ENCODE measurements around the gene SSTR4.

Gene SSTR4

DNA sequence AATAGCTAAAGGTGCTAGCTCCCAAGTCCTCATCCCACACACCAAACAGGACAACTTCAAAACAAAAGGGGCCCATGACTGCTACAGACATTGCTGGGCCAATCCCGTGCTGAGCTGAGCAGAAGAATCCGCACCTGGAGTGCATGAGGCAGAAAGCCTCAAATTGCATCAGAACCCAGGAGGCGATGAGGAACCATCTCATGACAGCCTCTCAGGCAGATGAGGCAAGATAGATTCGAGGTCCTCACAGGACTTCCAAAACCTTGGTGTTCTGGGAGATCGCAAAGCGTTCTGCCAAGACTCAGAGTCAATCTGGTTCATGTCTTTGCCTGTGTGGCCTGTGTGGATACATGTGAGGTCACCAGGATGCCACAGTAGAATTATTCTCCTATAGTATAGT is 32.8 kb upstream of the SSTR4 start:
- no peak overlapping the region for H2AFZ ChIP-seq (ENCODE audit: low read depth, low read length)
- H3K27me3 ChIP-seq (ENCODE audit: control insufficient read depth in 1 of 2, insufficient read depth in 1 of 2, low read length in 2 of 2), result no peaks in the 10 kb centered on the region
- H3K4me3 ChIP-seq (ENCODE audit: insufficient read depth in 1 of 2, low read depth in 1 of 2, low read length in 2 of 2), result no peak overlapping the region
- no peak overlapping the region for H4K91ac ChIP-seq (ENCODE audit: low read length)
- H2BK15ac ChIP-seq (ENCODE audit: low read depth, poor library complexity, severe bottlenecking), result no peak overlapping the region
- no peaks in the 10 kb centered on the region for H3K36me3 ChIP-seq (ENCODE audit: control insufficient read depth in 1 of 2, insufficient read depth in 2 of 2, low read depth in 1 of 2, low read length in 2 of 2)
- 81% methylated on average over 6 of the region's 6 CpGs for WGBS
- no peak overlapping the region for H3K23ac ChIP-seq (ENCODE audit: low read length in 2 of 2)
- H2BK120ac ChIP-seq (ENCODE audit: low read depth, low read length), result no peak overlapping the region
- H3K9me3 ChIP-seq (ENCODE audit: control insufficient read depth, low read length), result no peaks in the 10 kb centered on the region
- H3K27ac ChIP-seq (ENCODE audit: low read length, poor library complexity, severe bottlenecking), result no peak overlapping the region
- no peak overlapping the region for H2BK5ac ChIP-seq (ENCODE audit: low read depth, low read length, poor library complexity, severe bottlenecking)
- no peak overlapping the region for H3K4ac ChIP-seq (ENCODE audit: low read depth in 1 of 2, low read length in 2 of 2)
- H4K8ac ChIP-seq (ENCODE audit: low read length), result no peak overlapping the region
- no peak overlapping the region for H3K9ac ChIP-seq (ENCODE audit: low read length)
- no peaks in the 10 kb centered on the region for H3K79me1 ChIP-seq (replicated peaks; ENCODE audit: low read length, poor library complexity, severe bottlenecking)
- no peak overlapping the region for H2BK12ac ChIP-seq (ENCODE audit: low read length in 2 of 2)
- no peak overlapping the region for H3K18ac ChIP-seq (ENCODE audit: low read depth in 1 of 2, low read length in 2 of 2)
- no peaks in the 10 kb centered on the region for H3K4me1 ChIP-seq (ENCODE audit: control insufficient read depth, insufficient read depth, low read depth, low read length)
- H3K14ac ChIP-seq (ENCODE audit: low read length in 2 of 2), result no peak overlapping the region
- no peak overlapping the region for H3K4me2 ChIP-seq (ENCODE audit: low read length, poor library complexity, severe bottlenecking)
- H2AK5ac ChIP-seq (ENCODE audit: low read length, severe bottlenecking), result no peak overlapping the region
- DNase-seq, result no peak

DNA sequence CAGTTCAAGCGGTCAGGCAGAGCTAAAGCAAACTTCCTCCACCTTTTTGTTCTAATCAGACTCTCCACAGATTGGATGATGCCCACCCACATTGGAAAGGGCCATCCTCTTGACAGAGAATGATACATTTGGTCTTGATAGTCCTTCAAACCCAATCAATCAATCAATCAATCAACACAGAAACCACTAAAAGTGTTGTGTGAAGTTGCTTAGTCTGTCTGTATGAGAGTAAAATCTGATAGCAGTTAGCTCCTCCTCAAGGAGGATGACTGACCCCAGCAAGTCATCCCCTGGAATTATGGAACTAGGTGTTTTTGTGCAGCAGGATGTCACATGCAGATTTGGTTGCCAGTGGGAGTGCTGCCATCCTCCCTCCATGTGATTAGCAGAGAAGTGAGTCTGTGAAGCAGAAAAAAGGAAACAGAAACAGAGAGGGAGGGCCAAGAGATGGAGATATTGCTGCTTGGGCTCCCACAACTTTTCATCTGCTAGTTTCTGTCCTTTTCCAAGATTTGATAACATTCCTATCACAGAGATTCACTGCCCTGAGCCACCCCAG is 32.0 kb upstream of the SSTR4 start:
- H2AK5ac ChIP-seq (ENCODE audit: low read length, severe bottlenecking), result no peak overlapping the region
- DNase-seq, result no peak
- H3K18ac ChIP-seq (ENCODE audit: low read depth in 1 of 2, low read length in 2 of 2), result no peak overlapping the region
- no peak overlapping the region for H2BK5ac ChIP-seq (ENCODE audit: low read depth, low read length, poor library complexity, severe bottlenecking)
- H2BK120ac ChIP-seq (ENCODE audit: low read depth, low read length), result no peak overlapping the region
- no peak overlapping the region for H3K4me2 ChIP-seq (ENCODE audit: low read length, poor library complexity, severe bottlenecking)
- no peaks in the 10 kb centered on the region for H3K9me3 ChIP-seq (ENCODE audit: control insufficient read depth, low read length)
- no peak overlapping the region for H3K27ac ChIP-seq (ENCODE audit: low read length, poor library complexity, severe bottlenecking)
- H4K8ac ChIP-seq (ENCODE audit: low read length), result no peak overlapping the region
- no peak overlapping the region for H3K23ac ChIP-seq (ENCODE audit: low read length in 2 of 2)
- H3K79me1 ChIP-seq (replicated peaks; ENCODE audit: low read length, poor library complexity, severe bottlenecking), result no peaks in the 10 kb centered on the region
- H3K4me3 ChIP-seq (ENCODE audit: insufficient read depth in 1 of 2, low read depth in 1 of 2, low read length in 2 of 2), result no peak overlapping the region
- WGBS, result 88% methylated on average over 1 of the region's 1 CpG
- no peak overlapping the region for H3K14ac ChIP-seq (ENCODE audit: low read length in 2 of 2)
- H2BK15ac ChIP-seq (ENCODE audit: low read depth, poor library complexity, severe bottlenecking), result no peak overlapping the region
- H2AFZ ChIP-seq (ENCODE audit: low read depth, low read length), result no peak overlapping the region
- H2BK12ac ChIP-seq (ENCODE audit: low read length in 2 of 2), result no peak overlapping the region
- H3K36me3 ChIP-seq (ENCODE audit: control insufficient read depth in 1 of 2, insufficient read depth in 2 of 2, low read depth in 1 of 2, low read length in 2 of 2), result no peaks in the 10 kb centered on the region
- H3K27me3 ChIP-seq (ENCODE audit: control insufficient read depth in 1 of 2, insufficient read depth in 1 of 2, low read length in 2 of 2), result no peaks in the 10 kb centered on the region
- H4K91ac ChIP-seq (ENCODE audit: low read length), result no peak overlapping the region
- H3K9ac ChIP-seq (ENCODE audit: low read length), result no peak overlapping the region
- no peaks in the 10 kb centered on the region for H3K4me1 ChIP-seq (ENCODE audit: control insufficient read depth, insufficient read depth, low read depth, low read length)
- H3K4ac ChIP-seq (ENCODE audit: low read depth in 1 of 2, low read length in 2 of 2), result no peak overlapping the region

DNA sequence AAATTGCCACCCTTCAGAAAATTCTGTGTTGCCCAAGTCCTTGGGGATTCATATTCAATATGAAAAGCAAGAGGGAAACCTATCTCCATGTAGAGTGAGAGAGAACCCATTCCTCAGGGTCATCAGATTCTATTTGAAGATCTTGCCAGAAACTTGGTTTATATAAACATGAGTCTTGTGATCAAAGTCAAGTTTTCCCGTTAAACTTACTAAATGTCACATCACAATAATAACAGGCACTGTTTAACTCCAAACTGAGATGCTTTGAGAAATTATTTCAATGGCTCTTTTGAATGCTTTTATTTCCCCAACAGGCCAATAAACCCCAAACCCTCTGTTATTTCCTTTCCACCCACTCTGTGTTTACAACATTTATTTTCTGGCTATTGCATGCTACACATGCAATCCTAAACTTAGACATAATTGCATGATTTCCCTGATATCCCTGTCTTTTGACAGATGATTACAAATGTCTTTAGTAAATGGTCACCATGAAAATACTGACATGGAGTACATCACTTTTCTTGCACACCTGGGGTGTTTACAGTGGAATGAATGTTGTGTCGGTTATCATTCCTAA is 31.1 kb upstream of the SSTR4 start:
- Histone ChIP-seq H3K27ac (ENCODE audit: low read length, poor library complexity, severe bottlenecking) (no peak overlapping the region), H3K9ac (ENCODE audit: low read length) (no peak overlapping the region), H2BK5ac (ENCODE audit: low read depth, low read length, poor library complexity, severe bottlenecking) (no peak overlapping the region), H2AFZ (ENCODE audit: low read depth, low read length) (no peak overlapping the region), H2BK120ac (ENCODE audit: low read depth, low read length) (no peak overlapping the region), H3K14ac (ENCODE audit: low read length in 2 of 2) (no peak overlapping the region), H4K91ac (ENCODE audit: low read length) (no peak overlapping the region), H3K4me2 (ENCODE audit: low read length, poor library complexity, severe bottlenecking) (no peak overlapping the region), H3K4ac (ENCODE audit: low read depth in 1 of 2, low read length in 2 of 2) (no peak overlapping the region), H3K23ac (ENCODE audit: low read length in 2 of 2) (no peak overlapping the region), H3K27me3 (ENCODE audit: control insufficient read depth in 1 of 2, insufficient read depth in 1 of 2, low read length in 2 of 2) (no peaks in the 10 kb centered on the region), H4K8ac (ENCODE audit: low read length) (no peak overlapping the region), H3K4me3 (ENCODE audit: insufficient read depth in 1 of 2, low read depth in 1 of 2, low read length in 2 of 2) (no peak overlapping the region), H2AK5ac (ENCODE audit: low read length, severe bottlenecking) (no peak overlapping the region), H3K4me1 (ENCODE audit: control insufficient read depth, insufficient read depth, low read depth, low read length) (peaks cover 2% of the 10 kb centered on the region), H3K79me1 (replicated peaks; ENCODE audit: low read length, poor library complexity, severe bottlenecking) (no peaks in the 10 kb centered on the region), H3K18ac (ENCODE audit: low read depth in 1 of 2, low read length in 2 of 2) (no peak overlapping the region), H3K36me3 (ENCODE audit: control insufficient read depth in 1 of 2, insufficient read depth in 2 of 2, low read depth in 1 of 2, low read length in 2 of 2) (no peaks in the 10 kb centered on the region), H2BK12ac (ENCODE audit: low read length in 2 of 2) (no peak overlapping the region), H2BK15ac (ENCODE audit: low read depth, poor library complexity, severe bottlenecking) (no peak overlapping the region), H3K9me3 (ENCODE audit: control insufficient read depth, low read length) (no peaks in the 10 kb centered on the region)
- WGBS, result 75% methylated on average over 1 of the region's 2 CpGs
- DNase-seq, result no peak

DNA sequence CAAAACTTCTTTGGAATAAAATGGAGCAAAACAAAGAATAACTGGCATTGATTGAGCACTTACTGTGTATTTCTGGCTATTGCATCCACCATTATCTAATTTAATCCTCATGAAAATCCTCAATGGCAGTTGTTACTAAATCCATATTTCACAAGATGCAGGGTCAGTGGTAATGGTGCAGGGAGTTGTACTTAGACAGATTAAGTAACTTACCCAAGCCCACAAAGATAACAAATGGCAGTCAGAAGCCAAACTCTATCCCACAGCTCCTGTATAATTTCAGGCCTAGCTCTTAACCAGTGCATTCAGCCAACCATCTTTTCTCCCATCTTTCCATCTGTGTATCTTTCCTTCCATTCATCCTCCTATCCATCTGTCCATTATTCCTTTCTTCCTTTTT is 29.3 kb upstream of the SSTR4 start:
- Histone ChIP-seq H3K4me2 (ENCODE audit: low read length, poor library complexity, severe bottlenecking) (no peak overlapping the region), H2AK5ac (ENCODE audit: low read length, severe bottlenecking) (no peak overlapping the region), H3K4me1 (ENCODE audit: control insufficient read depth, insufficient read depth, low read depth, low read length) (peaks cover 2% of the 10 kb centered on the region), H2BK5ac (ENCODE audit: low read depth, low read length, poor library complexity, severe bottlenecking) (no peak overlapping the region), H3K79me1 (replicated peaks; ENCODE audit: low read length, poor library complexity, severe bottlenecking) (no peaks in the 10 kb centered on the region), H4K8ac (ENCODE audit: low read length) (no peak overlapping the region), H4K91ac (ENCODE audit: low read length) (no peak overlapping the region), H3K36me3 (ENCODE audit: control insufficient read depth in 1 of 2, insufficient read depth in 2 of 2, low read depth in 1 of 2, low read length in 2 of 2) (no peaks in the 10 kb centered on the region), H3K9me3 (ENCODE audit: control insufficient read depth, low read length) (no peaks in the 10 kb centered on the region), H3K27ac (ENCODE audit: low read length, poor library complexity, severe bottlenecking) (no peak overlapping the region), H2BK15ac (ENCODE audit: low read depth, poor library complexity, severe bottlenecking) (no peak overlapping the region), H3K18ac (ENCODE audit: low read depth in 1 of 2, low read length in 2 of 2) (no peak overlapping the region), H3K9ac (ENCODE audit: low read length) (no peak overlapping the region), H3K14ac (ENCODE audit: low read length in 2 of 2) (no peak overlapping the region), H3K27me3 (ENCODE audit: control insufficient read depth in 1 of 2, insufficient read depth in 1 of 2, low read length in 2 of 2) (peaks cover 0 to 3% of the 10 kb centered on the region in 2 experiments), H3K23ac (ENCODE audit: low read length in 2 of 2) (no peak overlapping the region), H2BK120ac (ENCODE audit: low read depth, low read length) (no peak overlapping the region), H3K4me3 (ENCODE audit: insufficient read depth in 1 of 2, low read depth in 1 of 2, low read length in 2 of 2) (no peak overlapping the region), H2BK12ac (ENCODE audit: low read length in 2 of 2) (no peak overlapping the region), H3K4ac (ENCODE audit: low read depth in 1 of 2, low read length in 2 of 2) (no peak overlapping the region), H2AFZ (ENCODE audit: low read depth, low read length) (no peak overlapping the region)
- no peak for DNase-seq

All from mesenchymal stem cell (in vitro differentiated cells and primary cell).